GM18526 (cell line): ENCODE data around the gene CA9.

Source experiments
- POLR2A ChIP-seq: IDR thresholded peaks from 3 replicates; pipeline ENCODE4 v1.6.1; 2011; ENCODE audit not compliant: insufficient read length; ENCODE audit errors: extremely low read depth

CA9 gene

GRCh38 chr9:35669331-35670145, 4.2 kb upstream of the CA9 start:
- no peak for TF ChIP-seq POLR2A

DNA sequence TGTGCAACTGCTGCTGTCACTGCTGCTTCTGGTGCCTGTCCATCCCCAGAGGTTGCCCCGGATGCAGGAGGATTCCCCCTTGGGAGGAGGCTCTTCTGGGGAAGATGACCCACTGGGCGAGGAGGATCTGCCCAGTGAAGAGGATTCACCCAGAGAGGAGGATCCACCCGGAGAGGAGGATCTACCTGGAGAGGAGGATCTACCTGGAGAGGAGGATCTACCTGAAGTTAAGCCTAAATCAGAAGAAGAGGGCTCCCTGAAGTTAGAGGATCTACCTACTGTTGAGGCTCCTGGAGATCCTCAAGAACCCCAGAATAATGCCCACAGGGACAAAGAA, 265 bp downstream of the CA9 start:
- TF ChIP-seq POLR2A: no peak

GRCh38 chr9:35675204-35675603, 1.5 kb downstream of the CA9 start:
- no peak for TF ChIP-seq POLR2A

DNA sequence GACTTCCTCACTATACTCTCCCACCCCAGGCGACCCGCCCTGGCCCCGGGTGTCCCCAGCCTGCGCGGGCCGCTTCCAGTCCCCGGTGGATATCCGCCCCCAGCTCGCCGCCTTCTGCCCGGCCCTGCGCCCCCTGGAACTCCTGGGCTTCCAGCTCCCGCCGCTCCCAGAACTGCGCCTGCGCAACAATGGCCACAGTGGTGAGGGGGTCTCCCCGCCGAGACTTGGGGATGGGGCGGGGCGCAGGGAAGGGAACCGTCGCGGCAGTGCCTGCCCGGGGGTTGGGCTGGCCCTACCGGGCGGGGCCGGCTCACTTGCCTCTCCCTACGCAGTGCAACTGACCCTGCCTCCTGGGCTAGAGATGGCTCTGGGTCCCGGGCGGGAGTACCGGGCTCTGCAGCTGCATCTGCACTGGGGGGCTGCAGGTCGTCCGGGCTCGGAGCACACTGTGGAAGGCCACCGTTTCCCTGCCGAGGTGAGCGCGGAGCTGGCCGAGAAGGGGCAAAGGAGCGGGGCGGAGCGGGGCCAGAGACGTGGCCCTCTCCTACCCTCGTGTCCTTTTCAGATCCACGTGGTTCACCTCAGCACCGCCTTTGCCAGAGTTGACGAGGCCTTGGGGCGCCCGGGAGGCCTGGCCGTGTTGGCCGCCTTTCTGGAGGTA, 2.1 kb downstream of the CA9 start:
- no peak for TF ChIP-seq POLR2A

DNA sequence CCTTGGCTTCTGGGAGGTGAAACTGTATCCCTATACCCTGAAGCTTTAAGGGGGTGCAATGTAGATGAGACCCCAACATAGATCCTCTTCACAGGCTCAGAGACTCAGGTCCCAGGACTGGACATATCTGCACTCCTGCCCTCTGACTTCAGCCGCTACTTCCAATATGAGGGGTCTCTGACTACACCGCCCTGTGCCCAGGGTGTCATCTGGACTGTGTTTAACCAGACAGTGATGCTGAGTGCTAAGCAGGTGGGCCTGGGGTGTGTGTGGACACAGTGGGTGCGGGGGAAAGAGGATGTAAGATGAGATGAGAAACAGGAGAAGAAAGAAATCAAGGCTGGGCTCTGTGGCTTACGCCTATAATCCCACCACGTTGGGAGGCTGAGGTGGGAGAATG, 5.4 kb downstream of the CA9 start:
- no peak for TF ChIP-seq POLR2A

DNA sequence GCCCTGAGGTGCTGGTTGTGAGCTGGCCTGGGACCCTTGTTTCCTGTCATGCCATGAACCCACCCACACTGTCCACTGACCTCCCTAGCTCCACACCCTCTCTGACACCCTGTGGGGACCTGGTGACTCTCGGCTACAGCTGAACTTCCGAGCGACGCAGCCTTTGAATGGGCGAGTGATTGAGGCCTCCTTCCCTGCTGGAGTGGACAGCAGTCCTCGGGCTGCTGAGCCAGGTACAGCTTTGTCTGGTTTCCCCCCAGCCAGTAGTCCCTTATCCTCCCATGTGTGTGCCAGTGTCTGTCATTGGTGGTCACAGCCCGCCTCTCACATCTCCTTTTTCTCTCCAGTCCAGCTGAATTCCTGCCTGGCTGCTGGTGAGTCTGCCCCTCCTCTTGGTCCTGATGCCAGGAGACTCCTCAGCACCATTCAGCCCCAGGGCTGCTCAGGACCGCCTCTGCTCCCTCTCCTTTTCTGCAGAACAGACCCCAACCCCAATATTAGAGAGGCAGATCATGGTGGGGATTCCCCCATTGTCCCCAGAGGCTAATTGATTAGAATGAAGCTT, 6.1 kb downstream of the CA9 start:
- TF ChIP-seq POLR2A: no peak

DNA sequence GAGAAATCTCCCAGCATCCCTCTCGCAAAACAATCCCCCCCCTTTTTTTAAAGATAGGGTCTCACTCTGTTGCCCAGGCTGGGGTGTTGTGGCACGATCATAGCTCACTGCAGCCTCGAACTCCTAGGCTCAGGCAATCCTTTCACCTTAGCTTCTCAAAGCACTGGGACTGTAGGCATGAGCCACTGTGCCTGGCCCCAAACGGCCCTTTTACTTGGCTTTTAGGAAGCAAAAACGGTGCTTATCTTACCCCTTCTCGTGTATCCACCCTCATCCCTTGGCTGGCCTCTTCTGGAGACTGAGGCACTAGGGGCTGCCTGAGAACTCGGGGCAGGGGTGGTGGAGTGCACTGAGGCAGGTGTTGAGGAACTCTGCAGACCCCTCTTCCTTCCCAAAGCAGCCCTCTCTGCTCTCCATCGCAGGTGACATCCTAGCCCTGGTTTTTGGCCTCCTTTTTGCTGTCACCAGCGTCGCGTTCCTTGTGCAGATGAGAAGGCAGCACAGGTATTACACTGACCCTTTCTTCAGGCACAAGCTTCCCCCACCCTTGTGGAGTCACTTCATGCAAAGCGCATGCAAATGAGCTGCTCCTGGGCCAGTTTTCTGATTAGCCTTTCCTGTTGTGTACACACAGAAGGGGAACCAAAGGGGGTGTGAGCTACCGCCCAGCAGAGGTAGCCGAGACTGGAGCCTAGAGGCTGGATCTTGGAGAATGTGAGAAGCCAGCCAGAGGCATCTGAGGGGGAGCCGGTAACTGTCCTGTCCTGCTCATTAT, 6.8 kb downstream of the CA9 start:
- no peak for TF ChIP-seq POLR2A

DNA sequence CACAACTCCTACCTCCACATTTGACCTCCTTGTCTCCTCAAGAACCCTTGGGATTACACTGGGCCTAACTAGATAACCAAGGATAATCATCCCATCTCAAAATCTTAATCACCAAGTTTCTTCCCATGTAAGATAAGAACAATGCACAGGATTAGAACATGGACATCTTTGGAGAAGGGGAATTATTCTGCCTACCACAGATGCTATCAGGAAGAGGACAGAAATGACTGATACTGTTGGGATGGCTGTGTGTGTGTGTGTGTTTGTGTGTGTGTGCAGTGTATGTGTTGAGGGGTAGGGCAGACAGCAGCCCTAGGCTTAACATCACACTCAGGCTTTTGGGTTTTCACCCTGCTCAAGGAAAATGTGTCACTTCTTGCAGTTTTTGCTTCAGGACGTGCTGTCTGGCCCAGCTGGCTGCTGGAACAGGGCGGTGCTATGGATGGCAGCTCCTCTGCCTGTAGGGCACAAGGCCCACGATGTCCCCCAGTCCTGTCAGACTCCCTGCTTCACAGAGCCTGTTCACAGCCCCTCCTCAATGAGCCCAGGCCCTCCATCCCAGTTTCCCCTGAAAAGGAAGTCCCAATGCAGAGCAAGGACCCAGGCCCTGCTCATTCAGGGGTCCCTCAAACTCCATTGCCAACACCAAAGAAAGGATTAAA, 7.7 kb downstream of the CA9 start:
- no peak for TF ChIP-seq POLR2A

GRCh38 chr9:35682051-35682450, 8.3 kb downstream of the CA9 start:
- no peak for TF ChIP-seq POLR2A

DNA sequence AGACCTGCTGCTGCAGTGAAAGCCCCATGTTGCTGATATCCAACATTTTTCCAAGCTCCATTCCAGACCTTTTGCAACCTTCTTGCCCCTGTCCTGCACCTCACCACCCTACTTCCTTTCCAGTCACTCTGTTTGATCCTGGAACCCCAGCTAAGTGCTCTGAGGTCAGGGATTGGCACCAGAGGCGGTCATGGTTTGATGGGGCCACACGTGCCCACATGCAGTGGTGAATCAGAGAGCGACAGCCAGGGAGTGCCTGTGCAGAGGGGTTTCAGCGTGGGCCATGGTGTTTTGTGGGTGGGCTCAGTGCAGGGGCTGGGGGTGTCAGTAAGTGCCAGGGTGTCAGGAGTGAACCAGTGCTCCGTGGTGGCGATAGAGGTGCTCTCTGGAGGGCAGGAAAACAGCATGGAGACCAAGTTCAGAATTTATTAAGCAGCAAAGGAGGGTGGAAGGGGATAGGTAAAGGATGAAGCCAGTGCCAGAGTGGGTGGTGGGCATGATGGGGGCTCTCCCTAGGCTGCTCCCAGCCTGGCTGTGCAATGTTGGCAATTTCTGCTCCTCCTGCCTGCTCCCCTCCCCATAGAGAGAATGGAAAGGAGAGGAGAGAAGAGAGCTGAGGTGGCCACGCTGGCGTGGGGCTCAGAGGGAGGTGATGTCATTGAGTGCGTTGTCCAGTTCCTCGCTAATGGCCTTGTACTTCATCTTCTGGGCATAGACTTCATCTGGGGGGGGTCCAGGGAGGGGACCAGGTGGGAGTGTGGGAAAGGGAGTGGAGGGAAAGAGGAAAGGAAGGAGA, 9.0 kb downstream of the CA9 start:
- no peak for TF ChIP-seq POLR2A

DNA sequence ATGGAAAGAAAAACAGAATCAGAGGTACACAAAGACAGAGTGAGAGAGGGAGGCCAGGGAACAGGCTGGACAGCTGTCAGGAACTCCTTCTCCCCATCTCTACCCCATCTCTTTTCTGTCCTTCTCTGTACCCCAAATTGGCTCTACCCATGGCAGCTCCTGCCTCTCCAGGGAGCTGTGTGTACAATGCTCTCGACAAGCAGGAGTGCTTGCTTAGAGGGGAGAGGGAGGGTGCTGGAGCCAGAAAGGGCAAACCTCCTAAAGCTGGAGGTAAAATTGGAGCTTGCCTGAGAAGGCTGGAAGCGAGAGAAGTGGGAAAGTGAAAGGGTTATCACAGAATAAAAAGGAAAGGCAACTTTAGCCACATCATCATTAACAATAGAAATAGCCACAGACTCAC, 9.6 kb downstream of the CA9 start:
- TF ChIP-seq POLR2A: no peak

DNA sequence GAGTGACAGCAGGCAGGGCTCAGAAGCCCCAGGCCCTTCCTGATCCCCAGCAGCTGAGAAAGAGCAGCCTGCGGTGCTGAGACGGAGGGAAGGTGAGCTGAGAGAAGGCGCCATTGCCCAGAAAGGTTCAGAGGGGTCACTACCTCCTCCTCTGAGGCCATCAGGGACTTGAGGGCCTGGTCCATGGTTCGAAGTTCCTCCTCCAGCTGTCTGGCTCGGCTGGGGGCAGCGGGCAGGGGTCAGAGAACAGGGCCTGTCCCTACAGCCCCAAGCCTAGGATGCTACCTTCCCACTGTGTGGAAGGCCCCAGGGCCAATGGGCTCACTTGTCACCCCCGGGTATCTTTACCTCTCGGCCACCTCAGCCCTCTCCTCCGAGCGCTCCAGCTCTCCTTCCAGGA, 11.2 kb downstream of the CA9 start:
- TF ChIP-seq POLR2A: no peak

GRCh38 chr9:35685506-35685905, 11.8 kb downstream of the CA9 start:
- no peak for TF ChIP-seq POLR2A

GRCh38 chr9:35686222-35687203, 12.8 kb downstream of the CA9 start:
- TF ChIP-seq POLR2A: no peak

DNA sequence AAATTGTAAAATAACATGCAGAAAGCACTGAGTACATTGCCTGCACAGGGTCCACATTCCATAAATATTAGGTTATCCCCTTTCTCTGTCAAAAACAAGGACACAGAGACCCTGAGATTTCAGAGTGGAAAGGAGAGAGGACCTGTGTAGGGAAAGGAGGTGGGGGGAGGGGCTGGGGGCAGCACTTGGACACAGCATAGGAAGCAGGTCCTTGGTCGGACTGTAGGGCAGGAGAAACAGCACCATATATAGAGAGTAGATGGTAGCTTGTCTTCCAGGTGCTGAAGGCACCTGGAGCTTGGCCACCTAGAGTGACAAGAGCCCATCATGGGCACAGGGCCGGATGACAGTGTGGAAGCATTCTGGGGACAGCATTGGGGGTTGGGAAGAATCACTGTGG, 13.6 kb downstream of the CA9 start:
- TF ChIP-seq POLR2A: no peak
